ENCODE data around the gene AP5M1. TPM values are rescaled to one million over a fixed set of nuclear protein-coding genes. Genes with fewer than 3 reads are reported as not detected.
"Not testable (repeated sequence)": the region's sequence is repeated elsewhere in the genome, so short reads cannot be mapped to it uniquely, and the experiment has no call there.

Gene AP5M1, protein sequence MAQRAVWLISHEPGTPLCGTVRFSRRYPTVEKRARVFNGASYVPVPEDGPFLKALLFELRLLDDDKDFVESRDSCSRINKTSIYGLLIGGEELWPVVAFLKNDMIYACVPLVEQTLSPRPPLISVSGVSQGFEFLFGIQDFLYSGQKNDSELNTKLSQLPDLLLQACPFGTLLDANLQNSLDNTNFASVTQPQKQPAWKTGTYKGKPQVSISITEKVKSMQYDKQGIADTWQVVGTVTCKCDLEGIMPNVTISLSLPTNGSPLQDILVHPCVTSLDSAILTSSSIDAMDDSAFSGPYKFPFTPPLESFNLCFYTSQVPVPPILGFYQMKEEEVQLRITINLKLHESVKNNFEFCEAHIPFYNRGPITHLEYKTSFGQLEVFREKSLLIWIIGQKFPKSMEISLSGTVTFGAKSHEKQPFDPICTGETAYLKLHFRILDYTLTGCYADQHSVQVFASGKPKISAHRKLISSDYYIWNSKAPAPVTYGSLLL
- 28.9 and 36.2 TPM in 2 replicates for total RNA-seq (2014; rRNA removed)
- polyA plus RNA-seq (2012), result 12.7 TPM

DNA sequence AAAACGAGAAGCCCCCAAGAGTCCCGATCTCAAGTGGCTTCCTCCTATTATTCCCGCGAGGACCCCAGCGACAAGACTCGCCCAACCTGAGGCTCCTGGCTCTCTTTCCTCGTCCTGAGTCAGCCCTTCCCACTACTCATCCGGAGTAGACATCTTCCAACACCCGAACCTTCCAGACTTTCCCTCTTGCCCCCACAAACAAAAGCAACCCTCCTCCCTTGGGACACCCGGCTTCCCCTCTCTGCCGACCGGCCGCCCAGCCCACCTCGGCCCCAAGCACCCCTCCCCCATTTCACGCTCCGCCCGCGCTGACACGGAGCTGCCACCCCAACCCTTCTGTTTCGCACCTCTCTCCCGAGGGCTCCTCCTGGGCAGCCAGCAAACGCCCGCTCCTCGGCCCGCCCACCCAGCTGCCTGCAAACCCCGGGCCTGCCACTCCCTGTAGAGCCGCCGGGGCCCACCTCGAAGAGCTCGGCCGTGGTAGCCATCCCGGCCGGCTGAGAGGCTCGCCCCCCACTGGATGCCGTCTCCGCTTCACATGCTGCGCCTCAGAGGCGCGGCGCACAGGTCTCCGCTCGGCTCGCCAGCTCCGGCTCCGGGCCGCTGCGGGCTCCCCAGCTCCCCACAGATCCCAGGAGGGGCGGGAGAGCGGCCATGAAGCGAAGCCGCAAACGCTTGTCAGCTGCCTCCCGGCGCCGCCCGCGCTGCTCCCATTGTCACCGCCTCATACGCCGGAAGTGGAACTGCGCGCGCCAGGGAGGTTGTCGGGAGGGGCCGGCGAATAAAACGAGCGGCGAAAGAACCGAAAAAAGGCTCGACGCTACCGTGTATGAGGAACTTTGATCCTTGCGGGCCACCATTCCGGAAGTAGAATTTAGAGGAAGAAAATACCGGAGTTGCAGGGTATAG is at the start of gene AP5M1, which contains the start of gene EXOC5:
TSS of gene AP5M1 (plus strand) at position 811 of the 909 bp plus-strand sequence. CDS start 344 bp downstream, outside the sequence.
TSS of gene EXOC5 (minus strand) at position 745 of the 909 bp plus-strand sequence. CDS start at position 488, 257 bp downstream.
- DNase-seq (ENCODE audit: low read depth), result peak; percentile 92

GRCh38 chr14:57221931-57222330 is 46.8 kb upstream of the AP5M1 start:
- DNase-seq (ENCODE audit: low read depth), result no peak

GRCh38 chr14:57227083-57227482 is 41.7 kb upstream of the AP5M1 start:
- DNase-seq (ENCODE audit: low read depth), result no peak

DNA sequence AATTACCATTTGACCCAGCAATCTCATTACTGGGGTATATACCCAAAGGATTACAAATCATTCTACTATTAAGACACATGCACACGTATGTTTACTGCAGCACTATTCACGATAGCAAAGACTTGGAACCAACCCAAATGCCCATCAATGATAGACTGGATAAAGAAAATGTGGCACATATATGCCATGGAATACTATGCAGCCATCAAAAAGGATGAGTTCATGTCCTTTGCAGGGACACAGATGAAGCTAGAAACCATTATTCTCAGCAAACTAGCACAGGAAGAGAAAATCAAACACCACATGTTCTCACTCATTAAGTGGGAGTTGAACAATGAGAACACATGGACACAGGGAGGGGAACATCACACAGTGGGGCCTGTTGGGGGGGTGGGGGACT is 40.5 kb upstream of the AP5M1 start:
- DNase-seq (ENCODE audit: low read depth), result not testable (repeated sequence)

- no peak for DNase-seq (ENCODE audit: low read depth)
Measured at GRCh38 chr14:57232006-57232405, 36.8 kb upstream of the AP5M1 start.

DNA sequence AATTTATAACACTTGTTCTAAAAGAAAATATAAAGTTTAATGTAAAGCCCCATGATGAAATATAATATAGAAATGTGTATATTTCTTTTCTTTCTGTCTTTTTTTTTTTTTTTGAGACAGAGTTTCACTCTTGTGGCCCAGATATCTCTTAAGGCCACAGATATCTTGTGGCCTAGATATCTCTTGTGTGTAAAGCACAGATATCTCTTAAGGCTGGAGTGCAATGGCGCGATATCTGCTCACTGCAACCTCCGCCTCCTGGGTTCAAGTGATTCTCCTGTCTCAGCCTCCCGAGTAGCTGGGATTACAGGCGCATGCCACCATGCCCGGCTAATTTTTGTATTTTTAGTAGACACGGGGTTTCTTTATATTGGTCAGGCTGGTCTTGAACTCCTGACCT is 28.7 kb upstream of the AP5M1 start:
- not testable (repeated sequence) for DNase-seq (ENCODE audit: low read depth)

DNA sequence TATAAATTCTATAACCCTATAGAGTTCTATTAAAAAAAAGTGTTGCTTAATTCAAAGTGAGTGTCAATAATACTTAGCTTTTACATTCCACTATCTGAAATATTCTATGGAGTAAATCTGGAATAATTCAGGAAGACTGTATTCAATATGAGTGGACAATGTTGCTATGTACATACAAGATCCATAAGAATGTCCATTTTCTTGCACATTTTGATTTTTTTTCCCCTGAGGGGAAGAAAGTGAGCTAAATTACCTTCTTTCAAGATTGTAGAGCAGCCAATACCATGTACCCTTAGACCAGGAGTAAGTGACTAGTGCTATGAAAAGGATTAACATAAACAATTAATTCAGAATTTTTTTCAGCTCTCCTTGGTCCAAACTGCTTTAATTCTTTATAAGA is 25.5 kb upstream of the AP5M1 start:
- no peak for DNase-seq (ENCODE audit: low read depth)

DNA sequence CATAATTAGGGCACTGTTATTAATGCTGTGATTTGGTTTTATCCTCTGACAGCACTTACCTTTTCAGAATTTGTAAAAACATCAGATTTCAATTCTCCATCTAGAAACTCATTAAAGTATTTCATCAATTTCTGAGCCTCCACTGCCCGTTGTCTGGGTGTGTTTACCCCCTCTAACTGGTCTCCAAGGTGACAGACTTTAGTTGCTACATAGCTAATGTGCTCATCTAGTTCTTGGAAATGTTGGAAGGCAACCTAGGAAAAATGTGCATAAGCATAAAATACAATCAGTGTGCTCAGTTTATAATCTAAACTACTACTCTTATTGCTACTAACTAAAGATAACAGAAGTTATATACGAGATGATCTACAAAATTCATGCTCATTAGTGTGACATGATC is 24.7 kb upstream of the AP5M1 start:
- peak; percentile 8 for DNase-seq (ENCODE audit: low read depth)

- no peak for DNase-seq (ENCODE audit: low read depth)
Measured at GRCh38 chr14:57245941-57246340, 22.8 kb upstream of the AP5M1 start.

DNA sequence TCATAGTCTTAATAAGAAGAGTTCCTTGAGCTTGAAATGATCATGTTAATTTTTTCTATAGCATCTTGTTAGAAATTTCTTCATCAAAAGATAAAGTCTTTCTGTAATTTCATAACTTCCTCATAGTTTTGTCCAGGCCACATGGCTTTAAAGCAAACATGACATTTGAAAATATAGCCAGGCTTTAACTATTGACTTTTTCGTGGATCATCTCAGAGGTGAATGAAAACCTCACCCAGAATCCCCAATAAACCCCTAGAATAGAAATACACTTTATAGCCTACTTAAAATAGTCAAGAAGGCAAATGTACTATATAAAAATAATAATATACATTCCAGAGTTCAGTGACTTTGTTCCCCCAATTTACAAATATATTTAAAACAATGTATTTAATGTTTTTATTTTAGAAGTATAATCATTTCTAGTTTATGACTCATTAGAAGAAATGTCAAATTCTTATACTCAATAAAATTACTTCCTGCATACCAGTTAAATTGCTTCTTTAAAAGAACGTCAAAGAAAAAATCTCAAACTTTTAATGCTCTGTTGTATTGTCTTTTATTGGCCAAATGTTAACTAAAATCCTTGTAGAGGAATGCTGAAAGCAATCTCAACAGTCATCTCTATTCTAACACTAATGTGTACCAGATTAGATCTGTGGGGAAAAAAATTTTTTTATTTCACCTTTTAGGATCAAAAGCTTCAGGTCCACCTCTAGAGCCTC is 21.7 kb upstream of the AP5M1 start:
- DNase-seq (ENCODE audit: low read depth), result no peak

GRCh38 chr14:57254884-57255283 is 13.9 kb upstream of the AP5M1 start:
- DNase-seq (ENCODE audit: low read depth), result no peak

GRCh38 chr14:57258221-57258620 is 10.6 kb upstream of the AP5M1 start:
- not testable (repeated sequence) for DNase-seq (ENCODE audit: low read depth)

- DNase-seq (ENCODE audit: low read depth), result no peak
Measured at GRCh38 chr14:57259672-57260071, 9.1 kb upstream of the AP5M1 start.

GRCh38 chr14:57261604-57262003 is 7.2 kb upstream of the AP5M1 start:
- DNase-seq (ENCODE audit: low read depth), result no peak

- no peak for DNase-seq (ENCODE audit: low read depth)
Measured at GRCh38 chr14:57262117-57262516, 6.7 kb upstream of the AP5M1 start.

- DNase-seq (ENCODE audit: low read depth), result peak; percentile 18
Measured at GRCh38 chr14:57266065-57266464, 2.7 kb upstream of the AP5M1 start.

DNA sequence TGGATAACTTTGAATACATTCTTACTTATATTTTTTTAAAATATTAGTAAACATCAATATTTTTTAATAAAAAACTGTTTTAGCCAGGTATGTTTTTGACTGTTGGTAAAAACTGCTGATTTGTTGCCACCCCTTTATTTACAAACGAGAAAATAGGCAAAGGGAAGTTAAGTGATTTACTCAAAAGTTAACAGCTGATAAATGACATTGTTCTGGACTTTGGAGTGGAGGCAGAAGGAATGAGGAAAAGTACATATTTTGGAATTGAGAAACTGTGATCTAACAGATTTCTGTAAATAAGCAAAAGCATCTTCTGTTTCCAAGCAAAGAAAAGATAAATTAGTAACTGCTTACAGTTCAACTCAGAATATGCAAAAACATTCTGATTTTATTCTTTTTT is 4.5 kb downstream of the AP5M1 start:
- no peak for DNase-seq (ENCODE audit: low read depth)

DNA sequence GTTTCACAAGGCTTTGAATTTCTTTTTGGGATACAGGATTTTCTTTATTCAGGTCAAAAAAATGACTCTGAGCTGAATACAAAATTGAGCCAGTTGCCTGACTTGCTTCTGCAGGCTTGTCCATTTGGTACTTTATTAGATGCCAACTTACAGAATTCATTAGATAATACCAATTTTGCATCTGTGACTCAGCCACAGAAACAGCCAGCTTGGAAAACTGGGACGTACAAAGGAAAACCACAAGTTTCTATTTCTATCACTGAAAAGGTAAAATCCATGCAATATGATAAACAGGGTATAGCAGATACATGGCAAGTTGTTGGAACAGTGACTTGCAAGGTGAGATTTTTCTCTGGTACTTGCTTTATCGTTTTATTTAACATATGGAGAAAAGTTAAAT is 5.8 kb downstream of the AP5M1 start:
- DNase-seq (ENCODE audit: low read depth), result no peak

- no peak for DNase-seq (ENCODE audit: low read depth)
Measured at GRCh38 chr14:57275023-57275664, 6.4 kb downstream of the AP5M1 start.

DNA sequence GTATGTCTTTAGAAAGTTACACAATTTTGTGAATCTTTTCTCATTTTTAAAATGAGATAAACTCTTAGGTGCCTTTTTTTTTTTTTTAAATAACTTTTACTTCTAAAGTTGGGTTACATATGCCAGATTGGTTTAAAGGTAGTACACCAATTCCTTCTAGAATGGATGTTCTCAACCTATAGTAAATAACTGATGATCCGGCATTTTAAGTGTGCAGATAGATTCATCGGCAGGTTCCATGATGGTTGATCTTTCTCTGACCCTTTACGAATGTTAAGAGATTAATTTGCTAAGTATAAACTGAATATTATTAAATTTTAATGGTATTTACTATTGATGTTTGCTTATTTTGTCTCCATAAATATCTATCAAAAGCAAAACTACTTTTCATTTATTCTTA is 8.3 kb downstream of the AP5M1 start:
- no peak for DNase-seq (ENCODE audit: low read depth)

GRCh38 chr14:57287745-57288144 is 19.0 kb downstream of the AP5M1 start:
- DNase-seq (ENCODE audit: low read depth), result no peak

Data from LHCN-M2 (cell line).